OCI-LY1 (cell line): ENCODE data around the gene STX12.

ENCODE experiments used
- H2AFZ ChIP-seq: fragments of 200-600 bp; sonication (generic), shearing (Covaris generic); 2 replicates; pipeline ENCODE4 v1.6.0; 2014; ENCODE audit warnings: antibody characterized with exemption, mild to moderate bottlenecking, low read length
- H3F3A ChIP-seq: fragments of 200-600 bp; sonication (generic), shearing (Covaris generic); 2 replicates; pipeline ENCODE4 v1.6.0; 2014; ENCODE audit warnings: mild to moderate bottlenecking, antibody characterized with exemption, low read length, moderate library complexity; ENCODE audit not compliant: insufficient read depth
- H3K27ac ChIP-seq: fragments of 200-600 bp; sonication (generic); 2 replicates; pipeline ENCODE4 v1.5.1; 2014; ENCODE audit warnings: low read length, mixed run types, mild to moderate bottlenecking, low read depth; ENCODE audit not compliant: poor library complexity, severe bottlenecking
- H3K27me3 ChIP-seq: fragments of 200-600 bp; sonication (generic); 2 replicates; pipeline ENCODE4 v1.6.0; 2014; ENCODE audit warnings: antibody characterized with exemption, mild to moderate bottlenecking, low read length, moderate library complexity; ENCODE audit not compliant: insufficient read depth
- H3K36me3 ChIP-seq: fragments of 200-600 bp; sonication (generic); 2 replicates; pipeline ENCODE4 v1.6.1; 2014; ENCODE audit warnings: mild to moderate bottlenecking, antibody characterized with exemption, low read length, moderate library complexity, mixed read lengths; ENCODE audit not compliant: insufficient read depth
- H3K4me1 ChIP-seq: fragments of 200-600 bp; sonication (generic); 2 replicates; pipeline ENCODE4 v1.5.1; 2014; ENCODE audit warnings: mild to moderate bottlenecking, low read length, moderate library complexity; ENCODE audit not compliant: insufficient read depth, severe bottlenecking
- H3K4me2 ChIP-seq: fragments of 200-600 bp; sonication (generic), shearing (Covaris generic); 2 replicates; pipeline ENCODE4 v1.6.1; 2014; ENCODE audit warnings: low read length
- H3K4me3 ChIP-seq: fragments of 200-600 bp; sonication (generic); 2 replicates; pipeline ENCODE4 v1.5.1; 2014; ENCODE audit warnings: low read length, low read depth, mild to moderate bottlenecking, mixed read lengths; ENCODE audit not compliant: poor library complexity, severe bottlenecking
- H3K79me2 ChIP-seq: fragments of 200-600 bp; shearing (Covaris generic); 2 replicates; pipeline ENCODE4 v1.6.1; 2016; ENCODE audit warnings: mixed run types, low read length, mixed read lengths; ENCODE audit not compliant: insufficient read depth
- H3K9ac ChIP-seq: fragments of 200-600 bp; sonication (generic), shearing (Covaris generic); 2 replicates; pipeline ENCODE4 v1.6.1; 2014; ENCODE audit warnings: mild to moderate bottlenecking, low read length, mixed read lengths
- H3K9me2 ChIP-seq: fragments of 200-600 bp; sonication (generic), shearing (Covaris generic); 2 replicates; pipeline ENCODE4 v1.6.1; 2014; ENCODE audit warnings: low read depth, mild to moderate bottlenecking, low read length, mixed read lengths
- H3K9me3 ChIP-seq: fragments of 200-600 bp; shearing (Covaris generic); 2 replicates; pipeline ENCODE4 v1.6.1; 2014; ENCODE audit warnings: low read length, mixed read lengths
- H4K20me1 ChIP-seq: fragments of 200-600 bp; sonication (generic), shearing (Covaris generic); 2 replicates; pipeline ENCODE4 v1.6.0; 2016; ENCODE audit warnings: mild to moderate bottlenecking, low read length; ENCODE audit not compliant: insufficient read depth
- CTCF ChIP-seq: fragments of 200-600 bp; sonication (generic), shearing (Covaris generic); IDR thresholded peaks from 2 replicates; pipeline ENCODE4 v1.5.1; 2017; ENCODE audit warnings: mild to moderate bottlenecking, antibody characterized with exemption, low read length, moderate library complexity, mixed read lengths
- EZH2 ChIP-seq: fragments of 200-600 bp; sonication (generic), shearing (Covaris generic); IDR thresholded peaks from 2 replicates; pipeline ENCODE4 v1.8.0; 2017; ENCODE audit warnings: borderline replicate concordance, mixed run types, mild to moderate bottlenecking, antibody characterized with exemption, low read length, moderate library complexity, mixed read lengths

STX12 gene

GRCh38 chr1:27726173-27727044 lies 46.6 kb upstream of the STX12 start:
- H3F3A ChIP-seq: no peaks in the 10 kb centered on the region
- peaks cover 20% of the 10 kb centered on the region for H3K4me1 ChIP-seq
- H3K4me3 ChIP-seq: peak overlapping the region; percentile 81
- H3K4me2 ChIP-seq: peak overlapping the region; percentile 87
- no peaks in the 10 kb centered on the region for H3K9me2 ChIP-seq
- no peak for TF ChIP-seq EZH2
- TF ChIP-seq CTCF: no peak
- H3K36me3 ChIP-seq: 0 out of 2 replicates have a peak, but pooled peaks cover 3% of the 10 kb centered on the region
- H3K27ac ChIP-seq: peak overlapping the region; percentile 3
- H4K20me1 ChIP-seq: no peaks in the 10 kb centered on the region
- 0 out of 2 replicates have a peak overlapping the region, but pooled peaks have one; percentile 6 for H2AFZ ChIP-seq
- no peaks in the 10 kb centered on the region for H3K27me3 ChIP-seq
- no peaks in the 10 kb centered on the region for H3K79me2 ChIP-seq
- no peaks in the 10 kb centered on the region for H3K9me3 ChIP-seq
- H3K9ac ChIP-seq: peak overlapping the region; percentile 77

DNA sequence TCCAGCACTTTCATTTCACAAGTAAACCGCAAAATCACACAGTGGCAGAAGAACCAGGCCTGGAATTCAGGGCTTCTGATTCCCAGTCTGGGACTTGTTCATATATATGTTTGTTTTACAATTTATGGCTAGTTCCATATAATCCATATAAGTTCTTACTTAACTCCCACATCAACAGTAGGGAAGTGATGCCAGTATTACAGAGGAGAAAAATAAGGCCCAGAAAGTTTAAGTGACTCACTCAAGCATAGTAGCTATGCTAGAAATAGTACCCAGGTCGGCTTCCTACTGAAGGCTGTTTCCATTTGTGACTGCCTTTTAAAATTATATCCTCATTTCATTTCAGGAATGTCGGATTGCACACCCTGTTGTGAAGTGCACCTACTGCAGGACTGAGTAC lies 45.9 kb upstream of the STX12 start:
- peak overlapping the region; percentile 77 for H3K9ac ChIP-seq
- peak overlapping the region; percentile 81 for H3K4me3 ChIP-seq
- H3K9me2 ChIP-seq: no peaks in the 10 kb centered on the region
- H2AFZ ChIP-seq: no peak overlapping the region
- H3K9me3 ChIP-seq: no peaks in the 10 kb centered on the region
- TF ChIP-seq CTCF (no peak), EZH2 (no peak)
- H3F3A ChIP-seq: no peaks in the 10 kb centered on the region
- H3K4me1 ChIP-seq: peaks cover 20% of the 10 kb centered on the region
- H3K27ac ChIP-seq: no peak overlapping the region
- no peaks in the 10 kb centered on the region for H4K20me1 ChIP-seq
- H3K79me2 ChIP-seq: no peaks in the 10 kb centered on the region
- H3K27me3 ChIP-seq: no peaks in the 10 kb centered on the region
- peak overlapping the region; percentile 87 for H3K4me2 ChIP-seq
- peaks cover 6% of the 10 kb centered on the region; the same call in 1 of the 2 replicates for H3K36me3 ChIP-seq

DNA sequence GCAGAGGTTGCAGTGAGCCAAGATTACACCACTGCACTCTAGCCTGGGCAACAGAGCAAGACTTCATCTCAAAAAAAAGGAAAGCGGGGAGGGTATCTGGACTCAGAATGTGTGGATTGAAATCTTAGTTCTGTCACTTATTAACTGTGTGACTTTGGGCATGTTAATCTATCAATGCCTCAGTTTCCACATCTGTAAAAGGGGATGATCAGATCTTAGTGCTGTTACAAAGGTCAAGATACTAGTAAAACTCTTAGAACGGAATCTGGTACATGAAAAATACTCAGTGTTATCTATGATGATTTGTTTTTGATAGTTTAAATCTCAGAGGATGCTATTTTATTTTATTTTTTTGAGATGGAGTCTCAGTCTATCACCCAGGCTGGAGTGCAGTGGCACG lies 36.8 kb upstream of the STX12 start:
- H3K9me3 ChIP-seq: no peaks in the 10 kb centered on the region
- no peak overlapping the region for H3K27ac ChIP-seq
- no peak overlapping the region for H2AFZ ChIP-seq
- peaks cover 39% of the 10 kb centered on the region for H3K36me3 ChIP-seq
- H3K9ac ChIP-seq: no peak overlapping the region
- no peaks in the 10 kb centered on the region for H3F3A ChIP-seq
- no peaks in the 10 kb centered on the region for H3K4me1 ChIP-seq
- H3K9me2 ChIP-seq: no peaks in the 10 kb centered on the region
- no peak overlapping the region for H3K4me2 ChIP-seq
- no peaks in the 10 kb centered on the region for H4K20me1 ChIP-seq
- H3K27me3 ChIP-seq: no peaks in the 10 kb centered on the region
- no peaks in the 10 kb centered on the region for H3K79me2 ChIP-seq
- TF ChIP-seq CTCF: no peak
- no peak for TF ChIP-seq EZH2
- no peak overlapping the region for H3K4me3 ChIP-seq
